CD8-positive, alpha-beta memory T cell (primary cell): ENCODE results near the gene CELF2. TPM values are rescaled to one million over a fixed set of nuclear protein-coding genes. Genes with fewer than 3 reads are reported as not detected.

Source experiments
- CTCF ChIA-PET: fragments of 350-600 bp; sonication (Branson Sonifier 250); formaldehyde crosslinking; loops from one replicate; lab custom pipeline; 2021; ENCODE audit warnings: antibody characterized with exemption; lab: Charles Lee
- POLR2A ChIA-PET: fragments of 350-600 bp; sonication (Branson Sonifier 250); formaldehyde crosslinking; loops from one replicate; lab custom pipeline; 2021; ENCODE audit warnings: antibody characterized with exemption; lab: Charles Lee
- DNase-seq, 5 donors: peaks; one replicate each; pipeline versions ENCODE4 v3.0.0 to v3.0.0-alpha.2; 2020 to 2022; ENCODE audit warnings: mixed read lengths in 1 of 5
- H3K27ac ChIP-seq: one replicate; pipeline ENCODE4 v1.7.0; 2013; ENCODE audit warnings: low read depth, mild to moderate bottlenecking, low read length, moderate library complexity
- H3K27me3 ChIP-seq: 2 replicates; pipeline ENCODE4 v1.7.0; 2013; ENCODE audit warnings: low read length, mild to moderate bottlenecking; ENCODE audit not compliant: insufficient read depth, poor library complexity, severe bottlenecking
- H3K36me3 ChIP-seq: 2 replicates; pipeline ENCODE4 v1.7.0; 2013; ENCODE audit warnings: mild to moderate bottlenecking, low read length, moderate library complexity; ENCODE audit not compliant: insufficient read depth
- H3K4me1 ChIP-seq: 2 replicates; pipeline ENCODE4 v1.7.0; 2013; ENCODE audit warnings: mild to moderate bottlenecking, low read length, moderate library complexity; ENCODE audit not compliant: insufficient read depth
- H3K4me3 ChIP-seq: 2 replicates; pipeline ENCODE4 v1.7.0; 2013; ENCODE audit warnings: mild to moderate bottlenecking, low read length
- H3K9me3 ChIP-seq: 2 replicates; pipeline ENCODE4 v1.7.0; 2013; ENCODE audit warnings: mild to moderate bottlenecking, low read length
- H3K27ac Mint-ChIP-seq, 8 donors: one replicate each; pipeline ENCODE4 v1.8.0; 2020 to 2021; ENCODE audit warnings: mixed read lengths in 8 of 8, mild to moderate bottlenecking in 6 of 8, inconsistent platforms in 3 of 8, moderate library complexity in 3 of 8
- H3K27me3 Mint-ChIP-seq, 2 donors: one replicate each; pipeline ENCODE4 v1.8.0; 2020 to 2021; ENCODE audit warnings: mixed read lengths in 2 of 2, mild to moderate bottlenecking in 1 of 2, moderate library complexity in 1 of 2
- H3K36me3 Mint-ChIP-seq, 3 donors: one replicate each; pipeline ENCODE4 v1.8.0; 2020 to 2021; ENCODE audit warnings: mixed read lengths in 3 of 3, inconsistent platforms in 1 of 3, mild to moderate bottlenecking in 1 of 3
- H3K4me1 Mint-ChIP-seq, 3 donors: one replicate each; pipeline ENCODE4 v1.8.0; 2020 to 2021; ENCODE audit warnings: mixed read lengths in 3 of 3, inconsistent platforms in 1 of 3, mild to moderate bottlenecking in 1 of 3
- H3K4me3 Mint-ChIP-seq, 7 donors: one replicate each; pipeline ENCODE4 v1.8.0; 2020 to 2021; ENCODE audit warnings: mixed read lengths in 7 of 7, mild to moderate bottlenecking in 6 of 7, moderate library complexity in 4 of 7, inconsistent platforms in 2 of 7
- H3K9me3 Mint-ChIP-seq, 5 donors: one replicate each; pipeline ENCODE4 v1.8.0; 2020 to 2022; ENCODE audit warnings: mixed read lengths in 5 of 5, mild to moderate bottlenecking in 3 of 5, moderate library complexity in 2 of 5, inconsistent platforms in 1 of 5
- polyA plus RNA-seq: library from polyadenylated mRNA; unstranded; fragments of 300-500 nt; fragmentation: Illumina TruSeq; gene quantifications from one replicate; pipeline ENCODE4 v1.2.3, GENCODE V29; 2021
- total RNA-seq, 2 experiments: library from RNA; stranded (reverse); gene quantifications; one replicate each; pipeline ENCODE4 v1.2.3, GENCODE V29; 2021

Gene CELF2
- total and polyA plus RNA-seq, 3 experiments from 2014 or later, result 154 to 166 (median 155) TPM

DNA sequence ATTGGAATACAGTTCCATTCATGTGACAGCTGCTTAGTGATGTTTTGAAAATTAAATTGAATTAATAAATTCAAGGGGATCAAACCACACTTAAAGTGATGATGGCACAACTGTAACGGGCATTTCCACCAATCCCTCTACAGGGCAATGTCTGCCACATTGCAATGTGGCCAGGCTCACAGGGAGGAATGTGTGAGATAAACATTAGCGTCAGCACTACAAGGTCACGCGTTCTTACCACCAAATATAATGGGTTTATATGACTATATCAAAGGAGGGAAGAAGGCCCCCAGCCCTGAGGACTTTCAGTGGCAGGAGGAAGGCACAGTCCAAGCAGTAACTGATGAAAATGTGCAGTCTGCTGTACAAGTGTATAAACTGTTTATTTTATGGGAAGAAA lies 31.1 kb upstream of the CELF2 start:
- no peaks in the 10 kb centered on the region for H3K36me3 ChIP-seq
- Mint-ChIP-seq H3K4me1 (no peaks in the 10 kb centered on the region), H3K36me3 (no peaks in the 10 kb centered on the region), H3K27ac (no peak overlapping the region), H3K4me3 (no peak overlapping the region), H3K9me3 (no peaks in the 10 kb centered on the region), H3K27me3 (peaks cover 19 to 44% of the 10 kb centered on the region in 2 donors)
- no peak for DNase-seq
- no peaks in the 10 kb centered on the region for H3K27me3 ChIP-seq
- no peak overlapping the region for H3K27ac ChIP-seq
- POLR2A ChIA-PET, result no interaction called here
- CTCF ChIA-PET, result interaction anchor here (0.9 kb wide), 1 partner anchor 10 kb away, joined by 4 read pairs; no protein-coding TSS in a partner anchor
- no peak overlapping the region for H3K4me3 ChIP-seq
- H3K9me3 ChIP-seq, result no peaks in the 10 kb centered on the region
- no peaks in the 10 kb centered on the region for H3K4me1 ChIP-seq

GRCh38 chr10:10987111-10987510 lies 30.6 kb upstream of the CELF2 start:
- DNase-seq, result no peak
- H3K27me3 Mint-ChIP-seq, result peaks cover 17 to 48% of the 10 kb centered on the region in 2 donors
- POLR2A ChIA-PET, result no interaction called here
- Histone ChIP-seq H3K36me3 (no peaks in the 10 kb centered on the region), H3K27me3 (no peaks in the 10 kb centered on the region), H3K9me3 (no peaks in the 10 kb centered on the region), H3K4me3 (no peak overlapping the region), H3K4me1 (no peaks in the 10 kb centered on the region), H3K27ac (no peak overlapping the region)
- H3K36me3 Mint-ChIP-seq, result no peaks in the 10 kb centered on the region
- H3K4me3 Mint-ChIP-seq, result no peak overlapping the region
- no peaks in the 10 kb centered on the region for H3K9me3 Mint-ChIP-seq
- H3K27ac Mint-ChIP-seq, result no peak overlapping the region
- H3K4me1 Mint-ChIP-seq, result no peaks in the 10 kb centered on the region
- CTCF ChIA-PET, result interaction anchor here (0.9 kb wide), 1 partner anchor 10 kb away, joined by 4 read pairs; no protein-coding TSS in a partner anchor

GRCh38 chr10:10989669-10990068 lies 28.0 kb upstream of the CELF2 start:
- DNase-seq, result no peak
- POLR2A ChIA-PET, result no interaction called here
- Histone ChIP-seq H3K36me3 (no peaks in the 10 kb centered on the region), H3K27me3 (no peaks in the 10 kb centered on the region), H3K4me3 (no peak overlapping the region), H3K27ac (no peak overlapping the region), H3K4me1 (no peaks in the 10 kb centered on the region), H3K9me3 (no peaks in the 10 kb centered on the region)
- no peak overlapping the region for H3K4me3 Mint-ChIP-seq
- no peak overlapping the region for H3K27ac Mint-ChIP-seq
- peaks cover 0 to 6% (median 0%) of the 10 kb centered on the region in 5 donors for H3K9me3 Mint-ChIP-seq
- H3K36me3 Mint-ChIP-seq, result no peaks in the 10 kb centered on the region
- H3K4me1 Mint-ChIP-seq, result no peaks in the 10 kb centered on the region
- CTCF ChIA-PET, result no interaction called here
- H3K27me3 Mint-ChIP-seq, result peaks cover 16 to 64% of the 10 kb centered on the region in 2 donors

DNA sequence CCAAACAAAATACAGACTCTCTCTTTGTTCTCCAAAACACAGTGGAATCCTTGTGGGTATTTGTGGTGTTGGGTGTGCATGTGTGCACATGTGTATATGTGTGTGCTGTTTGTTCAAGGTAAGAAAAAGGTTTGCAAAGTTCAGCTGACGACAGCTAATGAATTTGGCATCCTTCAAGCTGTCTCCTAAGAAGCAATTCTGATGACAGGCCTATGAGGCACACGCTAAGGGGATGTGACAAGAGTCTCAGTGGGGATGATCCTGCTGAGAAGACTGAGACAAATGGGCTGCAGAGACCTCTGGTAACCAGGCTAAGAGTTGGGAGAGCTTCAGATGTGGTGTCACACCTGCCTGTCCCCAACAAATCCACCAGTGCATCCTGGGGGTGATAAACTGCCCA lies 26.5 kb upstream of the CELF2 start:
- H3K9me3 Mint-ChIP-seq, result peaks cover 0 to 6% (median 0%) of the 10 kb centered on the region in 5 donors
- no peaks in the 10 kb centered on the region for H3K9me3 ChIP-seq
- H3K4me3 Mint-ChIP-seq, result no peak overlapping the region
- H3K36me3 ChIP-seq, result no peaks in the 10 kb centered on the region
- DNase-seq, result no peak
- no peak overlapping the region for H3K27ac ChIP-seq
- peaks cover 18 to 68% of the 10 kb centered on the region in 2 donors for H3K27me3 Mint-ChIP-seq
- no peaks in the 10 kb centered on the region for H3K36me3 Mint-ChIP-seq
- CTCF ChIA-PET, result no interaction called here
- no peak overlapping the region for H3K4me3 ChIP-seq
- H3K27me3 ChIP-seq, result no peaks in the 10 kb centered on the region
- no peaks in the 10 kb centered on the region for H3K4me1 ChIP-seq
- H3K4me1 Mint-ChIP-seq, result no peaks in the 10 kb centered on the region
- H3K27ac Mint-ChIP-seq, result no peak overlapping the region
- POLR2A ChIA-PET, result no interaction called here

- ChIA-PET POLR2A (no interaction called here), CTCF (no interaction called here)
Measured at GRCh38 chr10:10992072-10992471, 25.6 kb upstream of the CELF2 start.

GRCh38 chr10:10992961-10993714 lies 24.5 kb upstream of the CELF2 start:
- Histone ChIP-seq H3K27ac (no peak overlapping the region), H3K4me3 (no peak overlapping the region), H3K9me3 (no peaks in the 10 kb centered on the region), H3K27me3 (no peaks in the 10 kb centered on the region), H3K36me3 (no peaks in the 10 kb centered on the region), H3K4me1 (no peaks in the 10 kb centered on the region)
- no peaks in the 10 kb centered on the region for H3K4me1 Mint-ChIP-seq
- H3K9me3 Mint-ChIP-seq, result peaks cover 0 to 6% (median 0%) of the 10 kb centered on the region in 5 donors
- H3K36me3 Mint-ChIP-seq, result peaks cover 0 to 5% (median 0%) of the 10 kb centered on the region in 3 donors
- no peak overlapping the region for H3K27ac Mint-ChIP-seq
- DNase-seq, result no peak
- ChIA-PET CTCF (interaction anchor here (1.3 to 1.4 kb wide), 2 partner anchors 11 to 22 kb away, joined by 3 read pairs; no protein-coding TSS in a partner anchor), POLR2A (no interaction called here)
- peaks cover 14 to 65% of the 10 kb centered on the region in 2 donors for H3K27me3 Mint-ChIP-seq
- H3K4me3 Mint-ChIP-seq, result no peak overlapping the region

More at GRCh38 chr10:10992072-10992471, 25.6 kb upstream of the CELF2 start:
- Histone ChIP-seq H3K27me3 (no peaks in the 10 kb centered on the region), H3K4me1 (no peaks in the 10 kb centered on the region), H3K27ac (no peak overlapping the region), H3K36me3 (no peaks in the 10 kb centered on the region), H3K4me3 (no peak overlapping the region), H3K9me3 (no peaks in the 10 kb centered on the region)
- H3K9me3 Mint-ChIP-seq, result peaks cover 0 to 6% (median 0%) of the 10 kb centered on the region in 5 donors
- H3K27ac Mint-ChIP-seq, result no peak overlapping the region
- H3K4me3 Mint-ChIP-seq, result no peak overlapping the region
- no peaks in the 10 kb centered on the region for H3K36me3 Mint-ChIP-seq
- H3K27me3 Mint-ChIP-seq, result peaks cover 16 to 67% of the 10 kb centered on the region in 2 donors
- H3K4me1 Mint-ChIP-seq, result no peaks in the 10 kb centered on the region
- DNase-seq, result no peak

DNA sequence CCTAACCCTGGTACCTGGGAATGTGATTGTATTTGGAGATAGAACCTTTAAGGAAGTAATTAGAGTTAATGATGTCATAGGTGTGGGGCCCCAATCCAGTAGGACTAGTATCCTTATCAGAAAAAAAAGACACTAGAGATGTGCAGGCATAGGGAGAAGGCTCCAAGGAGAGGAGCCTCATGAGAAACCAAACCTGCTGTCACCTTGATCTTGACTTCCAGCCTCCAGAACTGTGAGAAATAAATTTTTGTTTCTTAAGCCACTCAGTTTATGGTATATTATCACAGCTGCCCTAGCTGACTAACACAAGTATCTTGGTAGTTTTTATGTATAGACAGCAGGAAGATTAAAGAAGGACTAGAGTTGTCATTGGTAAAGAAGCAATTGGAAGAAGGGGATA lies 23.9 kb upstream of the CELF2 start:
- Mint-ChIP-seq H3K4me3 (no peak overlapping the region), H3K36me3 (peaks cover 0 to 5% (median 0%) of the 10 kb centered on the region in 3 donors), H3K27ac (no peak overlapping the region), H3K4me1 (no peaks in the 10 kb centered on the region), H3K27me3 (peaks cover 14 to 66% of the 10 kb centered on the region in 2 donors), H3K9me3 (peaks cover 0 to 6% (median 0%) of the 10 kb centered on the region in 5 donors)
- H3K27ac ChIP-seq, result no peak overlapping the region
- H3K4me1 ChIP-seq, result no peaks in the 10 kb centered on the region
- POLR2A ChIA-PET, result no interaction called here
- no peaks in the 10 kb centered on the region for H3K36me3 ChIP-seq
- H3K27me3 ChIP-seq, result no peaks in the 10 kb centered on the region
- DNase-seq, result no peak
- CTCF ChIA-PET, result interaction anchor here (1.3 to 1.4 kb wide), 2 partner anchors 11 to 21 kb away, joined by 3 read pairs; no protein-coding TSS in a partner anchor
- H3K9me3 ChIP-seq, result no peaks in the 10 kb centered on the region
- H3K4me3 ChIP-seq, result no peak overlapping the region

DNA sequence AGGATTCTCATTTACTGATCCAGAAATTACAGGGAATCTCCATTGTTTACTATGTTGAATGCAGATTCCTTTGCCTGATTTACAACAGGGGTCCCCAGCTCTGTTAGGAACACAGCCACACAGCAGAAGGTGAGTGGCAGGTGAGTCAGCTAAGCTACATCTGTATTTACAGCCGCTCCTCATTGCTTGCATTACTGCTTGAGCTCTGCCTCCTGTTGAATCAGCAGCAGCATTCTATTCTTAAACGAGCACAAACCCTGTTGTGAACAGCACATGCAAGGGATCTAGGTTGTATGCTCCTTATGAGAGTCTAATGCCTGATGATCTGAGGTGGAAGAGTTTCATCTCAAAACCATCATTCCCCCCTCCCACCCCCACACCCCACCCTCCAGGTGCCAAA lies 23.3 kb upstream of the CELF2 start:
- Histone ChIP-seq H3K36me3 (no peaks in the 10 kb centered on the region), H3K27me3 (no peaks in the 10 kb centered on the region), H3K27ac (no peak overlapping the region), H3K4me1 (no peaks in the 10 kb centered on the region), H3K9me3 (no peaks in the 10 kb centered on the region), H3K4me3 (no peak overlapping the region)
- no peak overlapping the region for H3K4me3 Mint-ChIP-seq
- H3K4me1 Mint-ChIP-seq, result no peaks in the 10 kb centered on the region
- peaks cover 0 to 5% (median 0%) of the 10 kb centered on the region in 3 donors for H3K36me3 Mint-ChIP-seq
- no peak overlapping the region for H3K27ac Mint-ChIP-seq
- H3K9me3 Mint-ChIP-seq, result peaks cover 0 to 6% (median 0%) of the 10 kb centered on the region in 5 donors
- ChIA-PET POLR2A (no interaction called here), CTCF (interaction anchor here (1.1 to 1.4 kb wide), 2 partner anchors 9 to 21 kb away, joined by 3 read pairs; no protein-coding TSS in a partner anchor)
- no peak for DNase-seq
- peaks cover 14 to 64% of the 10 kb centered on the region in 2 donors for H3K27me3 Mint-ChIP-seq
